Astrocyte (in vitro differentiated cells and primary cell): Measurements from ENCODE around the gene DDRGK1. TPM values are rescaled to one million over a fixed set of nuclear protein-coding genes. Genes with fewer than 3 reads are reported as not detected.

Experiments used
- DNase-seq: peaks from one replicate; pipeline ENCODE4 v3.0.0-alpha.2; 2010; ENCODE audit warnings: low read depth
- FAIRE-seq: peaks from 2 replicates; lab custom pipeline; 2011; peaks lifted over from hg19 to GRCh38; lab: Jason Lieb, UNC
- H2AFZ ChIP-seq: 2 replicates; pipeline ENCODE4 v1.6.0; 2012; ENCODE audit warnings: low read depth, low read length, inconsistent platforms
- H3K27ac ChIP-seq: 2 replicates; pipeline ENCODE4 v1.5.1; 2011; ENCODE audit warnings: low read depth, low read length, inconsistent platforms
- H3K27me3 ChIP-seq: 2 replicates; pipeline ENCODE4 v1.6.0; 2011; ENCODE audit warnings: low read length, inconsistent platforms; ENCODE audit not compliant: insufficient read depth
- H3K36me3 ChIP-seq: 2 replicates; pipeline ENCODE4 v1.5.1; 2011; ENCODE audit warnings: low read length, inconsistent platforms; ENCODE audit not compliant: insufficient read depth
- H3K4me1 ChIP-seq: 2 replicates; pipeline ENCODE4 v1.5.1; 2011; ENCODE audit warnings: low read length, inconsistent platforms; ENCODE audit not compliant: insufficient read depth
- H3K4me2 ChIP-seq: 2 replicates; pipeline ENCODE4 v1.6.0; 2012; ENCODE audit warnings: low read length, inconsistent platforms
- H3K4me3 ChIP-seq: 2 replicates; pipeline ENCODE4 v1.5.1; 2011; ENCODE audit warnings: low read depth, mild to moderate bottlenecking, low read length, inconsistent platforms; ENCODE audit not compliant: insufficient read depth
- H3K79me2 ChIP-seq: 2 replicates; pipeline ENCODE4 v1.6.0; 2012; ENCODE audit warnings: mild to moderate bottlenecking, low read length, inconsistent platforms; ENCODE audit not compliant: insufficient read depth
- H3K9ac ChIP-seq: 2 replicates; pipeline ENCODE4 v1.6.0; 2012; ENCODE audit warnings: mild to moderate bottlenecking, low read length, inconsistent platforms
- H3K9me3 ChIP-seq: 2 replicates; pipeline ENCODE4 v1.5.1; 2012; ENCODE audit warnings: low read depth, mild to moderate bottlenecking, low read length, inconsistent platforms; ENCODE audit not compliant: insufficient read depth
- H4K20me1 ChIP-seq: 2 replicates; pipeline ENCODE4 v1.6.0; 2012; ENCODE audit warnings: low read length, inconsistent platforms; ENCODE audit not compliant: insufficient read depth
- H3K27ac Mint-ChIP-seq: one replicate; pipeline ENCODE4 v1.8.0; 2021; ENCODE audit warnings: mild to moderate bottlenecking, mixed read lengths; ENCODE audit not compliant: unreplicated experiment
- H3K27me3 Mint-ChIP-seq: one replicate; pipeline ENCODE4 v1.8.0; 2021; ENCODE audit warnings: low read depth, mixed read lengths; ENCODE audit not compliant: unreplicated experiment
- H3K36me3 Mint-ChIP-seq: one replicate; pipeline ENCODE4 v1.8.0; 2021; ENCODE audit warnings: low read depth, mixed read lengths; ENCODE audit not compliant: unreplicated experiment
- H3K4me1 Mint-ChIP-seq: one replicate; pipeline ENCODE4 v1.8.0; 2021; ENCODE audit warnings: low read depth, mixed read lengths; ENCODE audit not compliant: unreplicated experiment
- H3K4me3 Mint-ChIP-seq: one replicate; pipeline ENCODE4 v1.8.0; 2021; ENCODE audit warnings: mild to moderate bottlenecking, moderate library complexity, mixed read lengths; ENCODE audit not compliant: unreplicated experiment
- H3K9me3 Mint-ChIP-seq: one replicate; pipeline ENCODE4 v1.8.0; 2021; ENCODE audit warnings: mild to moderate bottlenecking, mixed read lengths; ENCODE audit not compliant: unreplicated experiment
- CTCF ChIP-seq: IDR thresholded peaks from 2 replicates; pipeline ENCODE4 v1.5.1; 2011; ENCODE audit warnings: low read depth, mild to moderate bottlenecking, inconsistent platforms, low read length, moderate library complexity; ENCODE audit not compliant: insufficient read depth
- EZH2 ChIP-seq: IDR thresholded peaks from 2 replicates; pipeline ENCODE4 v1.6.1; 2012; ENCODE audit warnings: mild to moderate bottlenecking, low read length, inconsistent platforms; ENCODE audit not compliant: insufficient read depth
- total RNA-seq: library from RNA; stranded (reverse); gene quantifications from 2 replicates; pipeline ENCODE4 v1.2.1, GENCODE V29; 2021

The DDRGK1 gene
- total RNA-seq, 1 donor from 2014 or later: 36.7 TPM

- Histone ChIP-seq H3K27me3 (no peaks in the 10 kb centered on the region), H3K9me3 (no peaks in the 10 kb centered on the region), H3K27ac (peak within 1 kb of the TSS; percentile 67), H3K9ac (peak within 1 kb of the TSS; percentile 91), H3K36me3 (peaks cover 3% of the 10 kb centered on the region), H3K4me2 (peak within 1 kb of the TSS; percentile 95), H3K79me2 (peaks cover 60% of the 10 kb centered on the region), H4K20me1 (peaks cover 8% of the 10 kb centered on the region), H2AFZ (peak within 1 kb of the TSS; percentile 89), H3K4me1 (peaks cover 10% of the 10 kb centered on the region), H3K4me3 (peak within 1 kb of the TSS; percentile 93)
- no peak for FAIRE-seq
- Mint-ChIP-seq H3K9me3 (no peaks in the 10 kb centered on the region), H3K4me3 (peak within 1 kb of the TSS; percentile 86), H3K4me1 (peaks cover 3% of the 10 kb centered on the region), H3K27me3 (no peaks in the 10 kb centered on the region), H3K36me3 (peaks cover 5% of the 10 kb centered on the region), H3K27ac (peak within 1 kb of the TSS; percentile 83)
- TF ChIP-seq CTCF: no peak
- TF ChIP-seq EZH2: no peak
- DNase-seq: peak; percentile 27
These were observed 4.9 kb upstream of the DDRGK1 start, which contains the start of gene ITPA for GRCh38 chr20:3209257-3209945. TSS of gene ITPA (plus strand) at chr20:3209498. CDS start at chr20:3209552, 54 bp downstream.

- H3K27me3 ChIP-seq: no peaks in the 10 kb centered on the region
- H3K9ac ChIP-seq: peak overlapping the region; percentile 91
- H3K9me3 ChIP-seq: no peaks in the 10 kb centered on the region
- FAIRE-seq (no peak), DNase-seq (no peak)
- H3K4me3 ChIP-seq: peak overlapping the region; percentile 93
- Mint-ChIP-seq H3K27me3 (no peaks in the 10 kb centered on the region), H3K9me3 (no peaks in the 10 kb centered on the region), H3K4me3 (peak overlapping the region; percentile 86), H3K27ac (peak overlapping the region; percentile 22), H3K4me1 (peaks cover 3% of the 10 kb centered on the region), H3K36me3 (peaks cover 4% of the 10 kb centered on the region)
- peaks cover 7% of the 10 kb centered on the region for H4K20me1 ChIP-seq
- TF ChIP-seq CTCF (no peak), EZH2 (no peak)
- peaks cover 62% of the 10 kb centered on the region for H3K79me2 ChIP-seq
- peak overlapping the region; percentile 95 for H3K4me2 ChIP-seq
- peaks cover 10% of the 10 kb centered on the region for H3K4me1 ChIP-seq
- peak overlapping the region; percentile 89 for H2AFZ ChIP-seq
- H3K27ac ChIP-seq: peak overlapping the region; percentile 67
- H3K36me3 ChIP-seq: peaks cover under 1% of the 10 kb centered on the region
These were observed 4.3 kb upstream of the DDRGK1 start for GRCh38 chr20:3208786-3209256.
